ENCODE data around the gene NUP210L. TPM values are rescaled to one million over a fixed set of nuclear protein-coding genes. Genes with fewer than 3 reads are reported as not detected.

The NUP210L gene
- under 1 TPM; 0.02 to 0.05 TPM for total RNA-seq

DNA sequence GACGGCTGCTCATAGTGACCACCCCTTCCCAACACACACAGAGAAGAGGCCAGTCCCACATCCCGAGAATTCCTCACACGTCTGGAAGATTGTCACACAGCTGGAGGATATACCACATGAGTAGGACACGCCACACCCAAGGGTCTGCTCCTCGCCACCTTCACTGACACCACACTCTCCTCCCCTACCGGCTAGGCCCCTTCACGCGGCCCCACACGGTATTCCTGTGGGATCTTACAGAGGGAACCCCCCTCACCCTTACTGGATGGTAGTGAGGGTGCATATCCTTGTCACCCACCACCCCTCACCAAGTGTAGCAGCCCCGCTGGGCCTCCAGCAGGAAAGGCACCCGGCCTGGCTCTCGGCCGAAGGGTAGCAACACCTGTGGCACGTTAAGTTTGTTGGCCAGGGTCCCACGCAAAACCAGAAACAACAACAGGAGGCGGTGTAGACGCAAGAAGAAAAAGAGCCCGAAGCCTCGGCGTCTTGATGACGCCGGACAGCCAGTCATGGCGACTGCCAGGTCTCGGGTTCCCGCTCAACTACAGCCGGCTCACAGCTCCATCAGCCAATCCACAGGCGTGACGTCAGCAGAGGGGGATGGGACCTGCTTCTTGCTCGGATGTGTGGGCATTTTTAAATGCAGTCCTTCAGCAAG is at the start of gene NUP210L:
TSS of gene NUP210L (minus strand) at position 540 of the 658 bp plus-strand sequence.
- peaks cover 3% of the 10 kb centered on the region for H3K9me3 Mint-ChIP-seq
- DNase-seq: no peak
- H3K27me3 Mint-ChIP-seq (ENCODE audit: low read depth): no peaks in the 10 kb centered on the region
- peaks cover 36% of the 10 kb centered on the region for H3K36me3 Mint-ChIP-seq (ENCODE audit: low read depth)
- intact Hi-C loops (cut with micrococcal nuclease): loop anchor here (10.0 kb wide), 2 partner anchors 480 to 620 kb away; partner anchors contain the start of genes ILF2, NPR1 and S100A6
- H3K4me1 Mint-ChIP-seq (ENCODE audit: low read depth): peaks cover 59% of the 10 kb centered on the region
- H3K4me3 Mint-ChIP-seq: no peak within 1 kb of the TSS
- peak within 1 kb of the TSS; percentile 82 for H3K27ac Mint-ChIP-seq
- CTCF ChIA-PET: no interaction called here

DNA sequence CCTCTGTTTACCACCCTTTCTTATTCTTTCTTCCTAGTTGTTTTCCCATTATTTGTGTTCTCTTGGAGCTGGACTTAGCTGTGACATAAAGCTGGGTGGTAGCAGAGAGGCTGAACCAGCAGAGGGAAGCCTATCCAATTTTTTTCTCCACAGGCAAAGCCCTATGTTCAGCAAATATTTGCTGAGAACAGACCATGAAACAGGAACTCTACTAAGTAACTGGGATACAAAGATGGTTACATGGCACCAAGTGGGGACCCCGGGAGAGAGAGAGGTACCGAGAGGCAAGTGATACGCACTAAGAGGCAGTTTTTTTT is 44.6 kb upstream of the NUP210L start:
- no peak for DNase-seq
- Mint-ChIP-seq H3K4me3 (no peak overlapping the region), H3K9me3 (no peaks in the 10 kb centered on the region), H3K27ac (no peak overlapping the region), H3K36me3 (ENCODE audit: low read depth) (no peaks in the 10 kb centered on the region), H3K27me3 (ENCODE audit: low read depth) (no peaks in the 10 kb centered on the region), H3K4me1 (ENCODE audit: low read depth) (no peaks in the 10 kb centered on the region)
- CTCF ChIA-PET: interaction anchor here (0.6 to 2.3 kb wide), 27 partner anchors 9 to 368 kb away, joined by 3 to 30 read pairs (median 4); partner anchors contain the start of gene HAX1
- intact Hi-C loops (cut with micrococcal nuclease): loop anchor here (1.0 kb wide), 2 partner anchors 73 to 136 kb away; partner anchors contain the start of gene HAX1

- CTCF ChIA-PET: interaction anchor here (0.6 to 2.3 kb wide), 29 partner anchors 8 to 368 kb away, joined by 3 to 30 read pairs (median 3); partner anchors contain the start of gene HAX1
- peak; percentile 69 for DNase-seq
- no peak overlapping the region for H3K4me3 Mint-ChIP-seq
- no peak overlapping the region for H3K27ac Mint-ChIP-seq
- no peaks in the 10 kb centered on the region for H3K9me3 Mint-ChIP-seq
- intact Hi-C loops (cut with micrococcal nuclease): loop anchor here (1.0 kb wide), 2 partner anchors 73 to 136 kb away; partner anchors contain the start of gene HAX1
- no peaks in the 10 kb centered on the region for H3K36me3 Mint-ChIP-seq (ENCODE audit: low read depth)
- no peaks in the 10 kb centered on the region for H3K4me1 Mint-ChIP-seq (ENCODE audit: low read depth)
- H3K27me3 Mint-ChIP-seq (ENCODE audit: low read depth): peaks cover 3% of the 10 kb centered on the region
Measured at GRCh38 chr1:154198756-154199562, 44.1 kb upstream of the NUP210L start.

DNA sequence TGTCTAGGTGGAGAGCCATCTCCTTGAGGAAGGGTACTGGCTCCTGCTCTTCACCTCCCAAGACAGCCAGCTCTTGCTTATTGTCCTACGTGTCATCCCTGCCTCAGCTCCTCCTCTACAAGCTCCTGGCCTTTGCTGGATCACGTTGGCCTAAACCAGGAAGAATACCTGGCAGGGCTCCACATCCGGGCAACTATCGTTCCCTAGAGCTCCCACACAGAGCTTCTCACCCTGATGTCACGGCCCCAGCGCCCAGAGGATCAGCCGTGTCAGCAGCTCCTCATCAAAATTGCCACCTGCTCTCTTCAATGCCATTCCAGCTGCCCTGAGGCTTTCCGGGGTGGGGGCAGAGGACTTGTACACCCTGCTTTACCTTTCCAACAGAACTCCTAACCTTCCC is 38.9 kb upstream of the NUP210L start:
- H3K36me3 Mint-ChIP-seq (ENCODE audit: low read depth): no peaks in the 10 kb centered on the region
- peaks cover 4% of the 10 kb centered on the region for H3K4me1 Mint-ChIP-seq (ENCODE audit: low read depth)
- CTCF ChIA-PET: interaction anchor here (0.5 kb wide), 1 partner anchor 230 kb away, joined by 4 read pairs; no protein-coding TSS in a partner anchor
- DNase-seq: no peak
- H3K27ac Mint-ChIP-seq: no peak overlapping the region
- no peak overlapping the region for H3K4me3 Mint-ChIP-seq
- no peaks in the 10 kb centered on the region for H3K9me3 Mint-ChIP-seq
- intact Hi-C loops (cut with micrococcal nuclease): no loop called here
- H3K27me3 Mint-ChIP-seq (ENCODE audit: low read depth): peaks cover 11% of the 10 kb centered on the region

DNA sequence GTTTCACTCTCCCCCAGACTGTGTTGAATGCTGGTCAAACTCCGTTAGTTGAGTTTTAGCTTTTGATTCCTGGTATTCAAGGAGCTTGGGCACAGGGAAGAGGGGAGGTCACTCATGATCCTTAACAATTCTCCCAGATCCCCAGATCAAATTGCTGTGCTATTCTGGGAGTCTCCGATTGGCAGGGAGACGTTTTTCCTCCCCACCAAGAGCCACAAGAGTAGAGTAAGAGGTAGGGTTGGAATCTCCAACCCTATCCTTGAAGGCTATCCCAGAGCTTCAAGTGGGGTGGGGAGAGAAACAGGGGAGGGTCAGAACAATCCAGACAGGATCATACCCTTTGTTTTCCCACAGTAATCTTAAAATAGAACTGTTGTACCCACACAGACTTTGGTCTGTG is 37.6 kb upstream of the NUP210L start:
- no peak overlapping the region for H3K4me3 Mint-ChIP-seq
- DNase-seq: no peak
- intact Hi-C loops (cut with micrococcal nuclease): no loop called here
- H3K27ac Mint-ChIP-seq: no peak overlapping the region
- H3K36me3 Mint-ChIP-seq (ENCODE audit: low read depth): no peaks in the 10 kb centered on the region
- H3K27me3 Mint-ChIP-seq (ENCODE audit: low read depth): peaks cover 11% of the 10 kb centered on the region
- CTCF ChIA-PET: interaction anchor here (0.9 kb wide), 1 partner anchor 79 kb away, joined by 4 read pairs; no protein-coding TSS in a partner anchor
- peaks cover 4% of the 10 kb centered on the region for H3K4me1 Mint-ChIP-seq (ENCODE audit: low read depth)
- H3K9me3 Mint-ChIP-seq: no peaks in the 10 kb centered on the region

DNA sequence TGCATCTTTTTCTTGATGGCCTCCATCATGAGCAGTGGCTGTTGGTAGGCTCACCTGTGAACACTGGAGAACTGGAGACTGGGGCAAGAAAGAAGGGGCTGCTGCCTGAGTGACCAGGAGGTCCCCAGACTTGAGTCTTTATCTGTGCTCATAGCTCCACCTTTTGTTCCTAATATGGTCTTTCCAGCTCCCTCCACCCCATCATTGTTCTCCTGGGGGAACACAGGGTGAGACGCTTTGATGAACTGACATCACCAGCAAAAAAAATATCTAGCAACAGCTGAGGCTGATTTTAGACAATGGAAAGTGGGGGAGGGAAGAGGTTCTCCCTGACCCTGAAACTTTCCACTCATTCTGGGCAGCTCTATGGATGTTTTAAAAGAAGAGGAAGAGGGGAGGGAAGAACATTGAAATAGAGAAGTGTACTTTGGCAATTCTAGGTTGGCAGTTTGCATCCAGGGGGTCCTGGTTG is 37.2 kb upstream of the NUP210L start, which contains the start of gene TPM3:
TSS of gene TPM3 (minus strand) at position 111 of the 472 bp plus-strand sequence. CDS start at position 29, 82 bp downstream.
- Mint-ChIP-seq H3K27me3 (ENCODE audit: low read depth) (peaks cover 11% of the 10 kb centered on the region), H3K4me3 (no peak within 1 kb of the TSS), H3K9me3 (no peaks in the 10 kb centered on the region), H3K27ac (no peak within 1 kb of the TSS), H3K36me3 (ENCODE audit: low read depth) (no peaks in the 10 kb centered on the region), H3K4me1 (ENCODE audit: low read depth) (peaks cover 4% of the 10 kb centered on the region)
- CTCF ChIA-PET: interaction anchor here (0.9 to 1.1 kb wide), 2 partner anchors 80 to 143 kb away, joined by 3 to 4 read pairs; no protein-coding TSS in a partner anchor
- intact Hi-C loops (cut with micrococcal nuclease): no loop called here
- DNase-seq: no peak

- no peak for DNase-seq
- H3K27ac Mint-ChIP-seq: no peak overlapping the region
- intact Hi-C loops (cut with micrococcal nuclease): no loop called here
- CTCF ChIA-PET: interaction anchor here (2.0 to 2.5 kb wide), 2 partner anchors 9 to 82 kb away, joined by 5 to 7 read pairs; partner anchors contain the start of gene HAX1
- H3K27me3 Mint-ChIP-seq (ENCODE audit: low read depth): peaks cover 11% of the 10 kb centered on the region
- H3K36me3 Mint-ChIP-seq (ENCODE audit: low read depth): no peaks in the 10 kb centered on the region
- H3K9me3 Mint-ChIP-seq: no peaks in the 10 kb centered on the region
- H3K4me1 Mint-ChIP-seq (ENCODE audit: low read depth): peaks cover 9% of the 10 kb centered on the region
- no peak overlapping the region for H3K4me3 Mint-ChIP-seq
Measured at GRCh38 chr1:154190550-154190949, 35.7 kb upstream of the NUP210L start.

- no peak for DNase-seq
- no peak overlapping the region for H3K27ac Mint-ChIP-seq
- no peaks in the 10 kb centered on the region for H3K9me3 Mint-ChIP-seq
- peaks cover 7% of the 10 kb centered on the region for H3K36me3 Mint-ChIP-seq (ENCODE audit: low read depth)
- H3K4me3 Mint-ChIP-seq: no peak overlapping the region
- intact Hi-C loops (cut with micrococcal nuclease): loop anchor here (1.0 to 5.0 kb wide), 5 partner anchors 85 to 360 kb away; partner anchors contain the start of gene HAX1
- CTCF ChIA-PET: interaction anchor here (0.8 kb wide), 1 partner anchor 84 kb away, joined by 3 read pairs; no protein-coding TSS in a partner anchor
- H3K27me3 Mint-ChIP-seq (ENCODE audit: low read depth): peaks cover 3% of the 10 kb centered on the region
- H3K4me1 Mint-ChIP-seq (ENCODE audit: low read depth): peaks cover 7% of the 10 kb centered on the region
Measured at GRCh38 chr1:154186852-154187501, 32.1 kb upstream of the NUP210L start.

DNA sequence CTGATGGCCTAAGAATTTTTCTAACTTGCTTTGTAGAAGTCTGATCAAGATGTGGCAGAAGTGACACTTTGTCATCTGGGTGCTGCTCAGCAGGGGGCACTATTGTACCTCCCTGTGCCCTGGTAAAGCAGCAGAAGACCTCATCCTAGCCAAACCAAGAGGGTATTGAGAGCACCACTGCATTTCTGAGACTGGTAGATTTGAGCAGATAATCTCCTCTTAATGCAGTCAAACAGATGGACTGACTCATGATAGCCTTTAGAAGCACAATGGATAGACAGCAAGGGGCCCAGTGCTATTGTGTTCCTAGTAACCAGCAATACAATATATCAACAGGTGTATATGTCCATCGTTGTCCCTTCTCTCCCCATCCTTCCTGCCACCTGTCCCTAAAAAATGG is 31.3 kb upstream of the NUP210L start:
- H3K4me1 Mint-ChIP-seq (ENCODE audit: low read depth): peaks cover 10% of the 10 kb centered on the region
- intact Hi-C loops (cut with micrococcal nuclease): loop anchor here (1.0 to 5.0 kb wide), 5 partner anchors 86 to 361 kb away; partner anchors contain the start of gene HAX1
- H3K27ac Mint-ChIP-seq: no peak overlapping the region
- H3K4me3 Mint-ChIP-seq: no peak overlapping the region
- CTCF ChIA-PET: no interaction called here
- H3K27me3 Mint-ChIP-seq (ENCODE audit: low read depth): peaks cover 1% of the 10 kb centered on the region
- H3K36me3 Mint-ChIP-seq (ENCODE audit: low read depth): peaks cover 15% of the 10 kb centered on the region
- DNase-seq: peak; percentile 90
- no peaks in the 10 kb centered on the region for H3K9me3 Mint-ChIP-seq

- DNase-seq: peak; percentile 98
- Mint-ChIP-seq H3K36me3 (ENCODE audit: low read depth) (peaks cover 35% of the 10 kb centered on the region), H3K27me3 (ENCODE audit: low read depth) (no peaks in the 10 kb centered on the region), H3K4me1 (ENCODE audit: low read depth) (peaks cover 38% of the 10 kb centered on the region), H3K9me3 (no peaks in the 10 kb centered on the region), H3K4me3 (peak overlapping the region; percentile 100), H3K27ac (peak overlapping the region; percentile 99)
- intact Hi-C loops (cut with micrococcal nuclease): loop anchor here (2.0 to 5.0 kb wide), 4 partner anchors 36 to 374 kb away; partner anchors contain the start of gene UBE2Q1
- CTCF ChIA-PET: interaction anchor here (1.1 to 1.6 kb wide), 3 partner anchors 14 to 27 kb away, joined by 4 to 6 read pairs (median 5); no protein-coding TSS in a partner anchor
Measured at GRCh38 chr1:154183046-154183915, 28.4 kb upstream of the NUP210L start.
